Right lobe of liver (tissue), 4 donors: Measurements from ENCODE around the gene TASOR2.

Source experiments
- CTCF ChIP-seq, 4 donors: fragments of 200-600 bp in 3 of 4; fragments of 450-650 bp in 1 of 4; IDR thresholded peaks; one replicate each; pipeline versions ENCODE4 v1.5.1 to v1.8.0; 2016 to 2022; ENCODE audit warnings: antibody characterized with exemption in 4 of 4, mild to moderate bottlenecking in 2 of 4
- POLR2A ChIP-seq: fragments of 450-650 bp; IDR thresholded peaks from one replicate; pipeline ENCODE4 v1.6.1; 2017; ENCODE audit warnings: antibody characterized with exemption, mild to moderate bottlenecking
- donor health status: DM: no; HTN: no; CAD: no.
- donor health status: DM: no; HTN: no; CAD: no.
- donor health status: DM: no; HTN: yes; CAD: no.

GRCh38 chr10:5634918-5635317 lies 49.7 kb upstream of the TASOR2 start:
- TF ChIP-seq CTCF (IDR thresholded peaks at IDR 0.05) (no peak), POLR2A (no peak)
